Choroid plexus epithelial cell (primary cell): Measurements from ENCODE around the gene COL4A2.

Experiments
- DNase-seq: peaks from one replicate; pipeline ENCODE4 v3.0.0-alpha.2; 2010; ENCODE audit warnings: low read depth
- H3K4me3 ChIP-seq: 2 replicates; pipeline ENCODE4 v1.5.1; 2011; ENCODE audit warnings: low read depth, mild to moderate bottlenecking, control low read depth, low read length, moderate library complexity
- TF ChIP-seq, protein P1 (sequence below): conservative IDR thresholded peaks from 2 replicates; pipeline ENCODE4 v1.5.1; 2011; ENCODE audit warnings: low read depth, mild to moderate bottlenecking, control low read depth, inconsistent platforms, low read length, moderate library complexity

COL4A2 gene

DNA sequence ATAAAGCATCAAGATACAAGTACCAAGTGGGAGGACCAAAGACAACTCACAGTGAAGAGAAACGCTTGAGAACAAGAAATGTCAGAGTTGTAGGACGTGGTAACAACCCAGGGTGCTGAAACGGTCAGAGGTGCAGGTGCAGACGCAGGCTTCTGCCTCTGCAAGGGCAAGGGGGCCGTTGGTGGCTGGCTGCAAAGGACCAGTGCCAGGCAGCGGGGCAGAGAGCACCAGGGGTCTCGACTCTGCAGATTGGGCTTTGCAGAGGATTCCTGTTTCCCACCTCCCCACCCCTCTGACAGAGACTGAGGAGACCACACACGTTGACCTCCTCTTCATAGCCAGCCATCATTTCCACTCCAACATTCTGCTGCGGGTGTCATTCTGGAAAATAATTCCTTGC is 216.1 kb downstream of the COL4A2 start:
- no peak overlapping the region for H3K4me3 ChIP-seq
- TF ChIP-seq, protein P1, sequence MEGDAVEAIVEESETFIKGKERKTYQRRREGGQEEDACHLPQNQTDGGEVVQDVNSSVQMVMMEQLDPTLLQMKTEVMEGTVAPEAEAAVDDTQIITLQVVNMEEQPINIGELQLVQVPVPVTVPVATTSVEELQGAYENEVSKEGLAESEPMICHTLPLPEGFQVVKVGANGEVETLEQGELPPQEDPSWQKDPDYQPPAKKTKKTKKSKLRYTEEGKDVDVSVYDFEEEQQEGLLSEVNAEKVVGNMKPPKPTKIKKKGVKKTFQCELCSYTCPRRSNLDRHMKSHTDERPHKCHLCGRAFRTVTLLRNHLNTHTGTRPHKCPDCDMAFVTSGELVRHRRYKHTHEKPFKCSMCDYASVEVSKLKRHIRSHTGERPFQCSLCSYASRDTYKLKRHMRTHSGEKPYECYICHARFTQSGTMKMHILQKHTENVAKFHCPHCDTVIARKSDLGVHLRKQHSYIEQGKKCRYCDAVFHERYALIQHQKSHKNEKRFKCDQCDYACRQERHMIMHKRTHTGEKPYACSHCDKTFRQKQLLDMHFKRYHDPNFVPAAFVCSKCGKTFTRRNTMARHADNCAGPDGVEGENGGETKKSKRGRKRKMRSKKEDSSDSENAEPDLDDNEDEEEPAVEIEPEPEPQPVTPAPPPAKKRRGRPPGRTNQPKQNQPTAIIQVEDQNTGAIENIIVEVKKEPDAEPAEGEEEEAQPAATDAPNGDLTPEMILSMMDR, result no peak
- no peak for DNase-seq

DNA sequence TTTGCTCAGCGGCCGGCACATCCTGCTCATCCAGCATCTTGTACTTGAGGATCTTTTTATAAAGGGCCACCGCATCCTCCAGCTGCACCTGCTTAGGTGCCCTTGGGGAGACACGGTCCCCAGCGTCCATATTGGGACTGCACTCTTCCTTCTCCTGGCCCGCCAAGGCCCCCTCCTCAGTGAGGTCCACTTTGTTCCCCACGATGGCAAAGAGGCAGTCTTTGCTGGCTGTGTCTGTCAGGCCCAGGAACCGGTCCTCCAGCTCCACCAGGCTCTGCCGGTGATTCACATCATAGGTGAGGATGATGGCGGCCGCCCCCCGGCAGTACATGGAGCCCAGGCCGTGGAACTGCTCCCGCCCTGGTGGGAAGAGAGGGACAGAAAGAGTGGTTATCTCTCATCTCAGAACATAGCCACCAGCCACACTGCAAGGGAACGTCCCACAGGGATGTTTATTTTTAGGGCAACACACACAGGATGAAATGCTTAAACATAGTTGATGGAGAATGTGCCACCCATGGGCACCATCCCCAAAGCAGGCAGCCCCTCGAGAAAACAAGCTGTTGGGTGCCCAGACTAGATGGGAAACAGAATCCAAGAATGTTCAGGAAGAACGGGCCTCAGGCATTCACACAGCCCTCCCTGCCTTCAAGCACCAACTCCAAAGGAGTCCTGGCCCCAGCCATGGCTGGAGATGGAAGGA is 216.9 kb downstream of the COL4A2 start:
- TF ChIP-seq, protein P1, result no peak
- DNase-seq, result no peak

DNA sequence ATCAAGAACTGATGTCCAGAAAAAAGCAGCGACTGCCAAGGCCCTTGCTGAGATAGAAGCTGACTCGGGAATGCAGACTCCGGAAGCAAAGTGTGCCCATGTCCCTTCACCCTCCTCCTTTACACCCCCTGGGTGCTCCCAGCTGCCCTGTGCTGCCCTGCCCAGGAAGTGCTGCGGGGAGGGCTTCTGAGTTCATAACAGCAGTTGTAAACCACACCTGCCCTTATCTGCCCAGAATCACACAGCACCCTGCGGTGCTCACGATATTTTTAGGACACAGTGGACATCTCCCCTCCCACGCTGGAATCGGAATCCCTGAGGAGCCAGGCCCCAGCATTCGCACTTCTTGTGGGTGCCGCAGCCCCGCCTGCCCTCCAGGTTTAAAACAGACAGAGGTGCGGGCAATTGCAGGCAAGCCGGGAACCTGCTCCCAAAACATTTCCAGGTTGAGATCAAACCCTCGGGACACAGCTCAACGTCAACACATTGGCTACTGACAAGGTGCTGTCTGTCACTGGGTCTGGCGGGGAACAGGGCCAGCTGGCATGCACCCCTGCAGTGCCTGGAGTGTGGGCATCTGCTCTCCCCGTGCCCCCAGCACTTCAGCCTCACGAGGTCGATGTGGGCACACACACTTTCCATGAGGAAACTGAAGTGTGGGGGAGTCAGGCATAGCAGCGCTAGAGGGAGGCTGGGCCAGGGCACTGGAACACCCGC is 217.6 kb downstream of the COL4A2 start:
- TF ChIP-seq, protein P1, result no peak
- H3K4me3 ChIP-seq, result no peak overlapping the region
- DNase-seq, result no peak

More for the DNA sequence above, 216.9 kb downstream of the COL4A2 start:
- no peak overlapping the region for H3K4me3 ChIP-seq

DNA sequence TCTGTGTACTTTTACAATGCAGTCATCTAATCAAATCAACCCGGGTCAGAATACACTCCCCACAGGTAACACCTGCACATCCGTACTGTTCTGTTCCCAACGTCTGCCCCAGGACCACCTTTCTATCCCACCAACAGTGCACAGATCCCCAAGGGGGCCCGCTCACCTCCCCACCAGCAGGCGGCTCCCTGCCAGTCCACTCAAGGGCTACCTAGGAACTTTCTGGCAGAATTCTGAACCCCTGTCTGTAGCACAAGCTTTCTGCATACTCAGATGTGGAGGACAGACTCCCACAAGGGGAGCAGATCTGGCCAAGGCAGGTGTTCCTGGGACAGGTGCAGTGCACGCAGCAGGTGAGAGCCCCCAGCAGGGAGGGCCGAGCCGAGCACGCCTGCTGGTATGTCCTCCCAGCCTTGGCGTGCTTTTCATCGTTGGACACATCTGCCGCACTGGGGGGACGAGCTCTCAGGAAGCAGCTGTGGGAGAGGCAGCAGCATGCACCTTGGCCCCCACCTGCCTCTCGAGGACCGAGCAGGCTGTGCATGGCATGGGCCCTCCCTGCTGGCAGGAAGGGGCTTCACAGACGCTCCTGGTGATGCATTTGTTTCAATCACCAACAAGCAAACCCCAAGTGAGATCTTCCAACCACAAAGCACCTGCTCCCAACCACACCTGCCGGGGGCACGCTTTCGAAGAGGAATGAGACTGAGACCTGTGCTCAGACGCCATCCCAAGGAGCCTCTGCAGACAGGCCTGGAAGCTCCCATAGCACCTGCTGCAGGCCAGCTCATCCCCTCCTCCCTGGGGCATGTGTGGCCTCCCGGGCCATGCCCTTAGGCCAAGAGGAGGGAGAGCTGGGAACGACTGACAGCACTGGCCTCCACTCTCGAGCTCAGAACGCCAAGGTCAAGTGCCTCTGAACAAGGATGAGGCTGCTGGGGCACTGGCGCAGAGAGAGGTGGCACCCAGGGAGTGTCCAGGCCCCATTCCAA is 218.5 kb downstream of the COL4A2 start:
- TF ChIP-seq, protein P1, result no peak

DNA sequence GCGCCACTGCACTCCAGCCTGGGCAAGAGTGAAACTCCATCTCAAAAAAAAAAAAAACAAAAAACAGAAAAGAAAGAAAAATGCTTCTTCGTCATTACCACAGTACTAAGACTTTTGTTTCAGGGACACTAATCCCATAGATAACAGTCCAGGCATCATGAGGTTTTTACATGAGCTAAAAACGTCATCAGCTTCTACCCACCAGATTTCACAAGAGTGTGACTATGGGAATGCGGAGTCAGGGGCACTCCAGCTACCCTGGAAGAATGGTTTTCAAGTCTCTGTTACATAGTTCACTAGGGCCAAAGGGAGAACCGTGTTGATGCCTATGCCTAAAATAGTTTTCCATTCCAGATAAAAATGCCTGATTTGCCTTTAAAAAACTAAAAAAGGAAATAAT is 221.3 kb downstream of the COL4A2 start:
- TF ChIP-seq, protein P1, result no peak
- peak; percentile 67 for DNase-seq
- no peak overlapping the region for H3K4me3 ChIP-seq

More for the DNA sequence above, 218.5 kb downstream of the COL4A2 start:
- no peak for DNase-seq
- no peak overlapping the region for H3K4me3 ChIP-seq

DNA sequence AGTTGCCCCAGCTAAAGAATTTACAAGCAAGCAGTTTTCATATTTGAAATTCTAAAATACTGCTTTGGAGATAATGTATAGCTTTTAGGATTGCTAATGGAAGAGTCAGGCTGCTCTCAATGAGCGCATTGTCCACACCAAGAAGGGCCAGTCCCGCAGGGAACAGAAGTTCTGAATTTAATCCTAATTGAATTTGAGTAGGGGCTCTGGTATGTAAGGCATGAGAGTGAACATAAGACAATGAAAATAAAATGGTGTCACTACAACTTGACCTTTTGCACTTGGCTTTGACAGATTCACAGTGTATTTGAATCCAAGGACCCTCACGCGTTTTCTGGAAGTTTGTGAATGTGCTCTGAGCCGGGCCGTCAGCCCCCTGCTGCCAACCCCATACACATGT is 221.8 kb downstream of the COL4A2 start:
- TF ChIP-seq, protein P1, result no peak
- no peak overlapping the region for H3K4me3 ChIP-seq
- no peak for DNase-seq
